NB4 (cell line): ENCODE results near the gene SDR42E1.

Experiments used
- MYC ChIP-seq: IDR thresholded peaks from 2 replicates; pipeline ENCODE4 v1.6.1; 2011; ENCODE audit warnings: low read depth, low read length
- POLR2A ChIP-seq: IDR thresholded peaks from 2 replicates; pipeline ENCODE4 v1.6.1; 2011; ENCODE audit warnings: mild to moderate bottlenecking; ENCODE audit not compliant: insufficient read length; ENCODE audit errors: extremely low read depth
- TF ChIP-seq, protein P1 (sequence below): IDR thresholded peaks from one replicate; pipeline ENCODE4 v1.5.1; 2012; ENCODE audit warnings: low read depth, low read length
- TF ChIP-seq, protein P2 (sequence below): IDR thresholded peaks from 2 replicates; pipeline ENCODE4 v1.6.1; 2011; ENCODE audit warnings: low read depth, low read length

DNA sequence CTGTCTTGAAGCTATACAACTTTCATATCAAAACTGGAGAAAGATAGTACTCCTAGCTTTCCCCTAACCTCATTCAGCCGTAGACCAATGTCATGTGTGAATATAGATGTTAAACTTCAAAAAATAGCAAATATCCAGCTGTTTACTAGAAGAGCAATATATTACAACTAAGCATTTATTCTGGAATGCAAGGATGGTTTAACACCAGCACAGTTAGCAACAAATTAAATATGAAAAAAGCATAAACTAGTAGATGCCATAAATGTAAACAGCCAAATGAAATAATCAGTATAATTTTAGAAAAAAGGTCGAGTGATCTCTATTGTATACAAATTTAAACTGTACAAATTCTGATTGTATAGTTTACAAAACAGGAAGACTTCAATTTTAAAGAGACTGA is 59.7 kb downstream of the SDR42E1 start:
- TF ChIP-seq, protein P1, sequence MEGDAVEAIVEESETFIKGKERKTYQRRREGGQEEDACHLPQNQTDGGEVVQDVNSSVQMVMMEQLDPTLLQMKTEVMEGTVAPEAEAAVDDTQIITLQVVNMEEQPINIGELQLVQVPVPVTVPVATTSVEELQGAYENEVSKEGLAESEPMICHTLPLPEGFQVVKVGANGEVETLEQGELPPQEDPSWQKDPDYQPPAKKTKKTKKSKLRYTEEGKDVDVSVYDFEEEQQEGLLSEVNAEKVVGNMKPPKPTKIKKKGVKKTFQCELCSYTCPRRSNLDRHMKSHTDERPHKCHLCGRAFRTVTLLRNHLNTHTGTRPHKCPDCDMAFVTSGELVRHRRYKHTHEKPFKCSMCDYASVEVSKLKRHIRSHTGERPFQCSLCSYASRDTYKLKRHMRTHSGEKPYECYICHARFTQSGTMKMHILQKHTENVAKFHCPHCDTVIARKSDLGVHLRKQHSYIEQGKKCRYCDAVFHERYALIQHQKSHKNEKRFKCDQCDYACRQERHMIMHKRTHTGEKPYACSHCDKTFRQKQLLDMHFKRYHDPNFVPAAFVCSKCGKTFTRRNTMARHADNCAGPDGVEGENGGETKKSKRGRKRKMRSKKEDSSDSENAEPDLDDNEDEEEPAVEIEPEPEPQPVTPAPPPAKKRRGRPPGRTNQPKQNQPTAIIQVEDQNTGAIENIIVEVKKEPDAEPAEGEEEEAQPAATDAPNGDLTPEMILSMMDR, result no peak
- TF ChIP-seq POLR2A (no peak), MYC (no peak)
- TF ChIP-seq, protein P2, sequence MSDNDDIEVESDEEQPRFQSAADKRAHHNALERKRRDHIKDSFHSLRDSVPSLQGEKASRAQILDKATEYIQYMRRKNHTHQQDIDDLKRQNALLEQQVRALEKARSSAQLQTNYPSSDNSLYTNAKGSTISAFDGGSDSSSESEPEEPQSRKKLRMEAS, result no peak
